Adrenal gland (tissue), 5 donors: ENCODE measurements around the gene AFAP1L2.

Experiments
- POLR2A ChIP-seq, 2 donors: fragments of 450-650 bp; IDR thresholded peaks; one replicate each; pipeline ENCODE4 v1.6.1; 2017; ENCODE audit warnings: antibody characterized with exemption in 2 of 2, mild to moderate bottlenecking in 2 of 2, moderate library complexity in 1 of 2
- TF ChIP-seq, protein P1 (sequence below), 6 experiments: fragments of 450-650 bp in 4 of 6; fragments of 200-600 bp in 2 of 6; sonication (generic) in 1 of 6; IDR thresholded peaks; 1 replicate in 5 of 6; 2 replicates in 1 of 6; pipeline versions ENCODE4 v1.5.1 to v1.8.0; 2016 to 2021; ENCODE audit warnings: antibody characterized with exemption in 6 of 6, mild to moderate bottlenecking in 2 of 6, moderate library complexity in 1 of 6
- donor health status: DM: no; HTN: no; CAD: no.

DNA sequence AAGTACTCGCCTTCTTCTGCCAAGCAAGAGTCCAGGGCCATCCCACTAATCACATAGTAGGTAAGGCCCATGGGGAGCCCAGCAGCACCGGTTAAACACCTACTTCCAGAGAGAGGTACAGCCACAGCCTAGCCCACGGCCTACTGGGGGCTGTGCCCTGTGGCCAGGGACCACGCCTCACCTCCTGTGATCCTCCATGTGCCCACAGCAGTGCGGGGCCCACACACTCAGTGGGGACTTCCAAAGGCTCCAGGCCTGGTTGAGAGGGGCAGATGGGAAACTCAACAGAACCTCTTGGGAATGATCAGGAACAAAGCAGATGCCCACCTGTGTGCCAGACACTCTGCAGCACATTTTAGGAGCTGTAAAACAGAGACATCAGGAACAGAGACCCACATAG lies 19.7 kb downstream of the AFAP1L2 start:
- TF ChIP-seq, protein P1, sequence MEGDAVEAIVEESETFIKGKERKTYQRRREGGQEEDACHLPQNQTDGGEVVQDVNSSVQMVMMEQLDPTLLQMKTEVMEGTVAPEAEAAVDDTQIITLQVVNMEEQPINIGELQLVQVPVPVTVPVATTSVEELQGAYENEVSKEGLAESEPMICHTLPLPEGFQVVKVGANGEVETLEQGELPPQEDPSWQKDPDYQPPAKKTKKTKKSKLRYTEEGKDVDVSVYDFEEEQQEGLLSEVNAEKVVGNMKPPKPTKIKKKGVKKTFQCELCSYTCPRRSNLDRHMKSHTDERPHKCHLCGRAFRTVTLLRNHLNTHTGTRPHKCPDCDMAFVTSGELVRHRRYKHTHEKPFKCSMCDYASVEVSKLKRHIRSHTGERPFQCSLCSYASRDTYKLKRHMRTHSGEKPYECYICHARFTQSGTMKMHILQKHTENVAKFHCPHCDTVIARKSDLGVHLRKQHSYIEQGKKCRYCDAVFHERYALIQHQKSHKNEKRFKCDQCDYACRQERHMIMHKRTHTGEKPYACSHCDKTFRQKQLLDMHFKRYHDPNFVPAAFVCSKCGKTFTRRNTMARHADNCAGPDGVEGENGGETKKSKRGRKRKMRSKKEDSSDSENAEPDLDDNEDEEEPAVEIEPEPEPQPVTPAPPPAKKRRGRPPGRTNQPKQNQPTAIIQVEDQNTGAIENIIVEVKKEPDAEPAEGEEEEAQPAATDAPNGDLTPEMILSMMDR (IDR thresholded peaks at IDR 0.05): no peak
- no peak for TF ChIP-seq POLR2A (IDR thresholded peaks at IDR 0.05)
